ENCODE measurements around the gene NFIX. TPM values are rescaled to one million over a fixed set of nuclear protein-coding genes. Genes with fewer than 3 reads are reported as not detected.
A peak's percentile ranks its signal among the peaks of the same experiment; 100 is the strongest.

Gene NFIX
- total RNA-seq, 2 experiments from 2014 or later, result 3.0 to 3.3 TPM

DNA sequence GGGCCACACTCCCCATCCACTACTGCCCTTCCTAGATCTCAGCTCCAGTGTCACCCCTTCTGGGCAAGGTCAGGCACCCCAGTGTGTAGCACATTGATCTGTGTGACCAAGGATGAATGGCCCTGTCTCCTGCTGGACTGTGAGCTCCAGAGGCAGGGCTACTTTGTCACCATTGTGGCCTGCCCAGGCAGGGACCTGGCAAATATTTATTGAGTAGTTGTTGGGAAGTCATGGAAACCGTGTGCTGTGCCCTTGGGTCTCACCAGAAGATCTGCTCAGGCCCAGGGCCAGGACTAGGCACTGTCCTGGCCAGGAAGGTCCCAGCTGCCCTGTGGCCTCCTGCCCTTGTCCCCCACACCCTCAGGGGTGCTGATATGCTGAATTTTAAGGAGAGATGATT, 133.3 kb downstream of the NFIX start:
- intact Hi-C loops (cut with DNase I, micrococcal nuclease), result no loop called here
- Histone ChIP-seq H3K9me3 (ENCODE audit: control insufficient read depth in 1 of 2, insufficient read depth in 1 of 2, low read length in 2 of 2) (no peaks in the 10 kb centered on the region), H3K4me1 (ENCODE audit: insufficient read depth, low read length) (peaks cover 24% of the 10 kb centered on the region), H3K36me3 (ENCODE audit: insufficient read depth, low read length) (peaks cover 13% of the 10 kb centered on the region), H3K27me3 (ENCODE audit: control insufficient read depth in 1 of 2, insufficient read depth in 2 of 2, low read length in 2 of 2) (no peaks in the 10 kb centered on the region), H3K4me3 (ENCODE audit: low read length) (no peak overlapping the region), H3K27ac (ENCODE audit: low read depth in 1 of 2, low read length in 2 of 2) (no peak overlapping the region)
- peaks cover 32% of the 10 kb centered on the region for H3K4me1 Mint-ChIP-seq (ENCODE audit: low read depth)
- H3K4me3 Mint-ChIP-seq, result no peak overlapping the region
- ChIA-PET POLR2A (no interaction called here), CTCF (no interaction called here)
- H3K27ac Mint-ChIP-seq, result no peak overlapping the region
- DNase-seq, result no peak
- no peak for ATAC-seq (ENCODE audit: poor library complexity)
- H3K9me3 Mint-ChIP-seq, result no peaks in the 10 kb centered on the region
- H3K27me3 Mint-ChIP-seq, result no peaks in the 10 kb centered on the region
- peaks cover 9% of the 10 kb centered on the region for H3K36me3 Mint-ChIP-seq (ENCODE audit: low read depth)
- TF ChIP-seq, protein P1, sequence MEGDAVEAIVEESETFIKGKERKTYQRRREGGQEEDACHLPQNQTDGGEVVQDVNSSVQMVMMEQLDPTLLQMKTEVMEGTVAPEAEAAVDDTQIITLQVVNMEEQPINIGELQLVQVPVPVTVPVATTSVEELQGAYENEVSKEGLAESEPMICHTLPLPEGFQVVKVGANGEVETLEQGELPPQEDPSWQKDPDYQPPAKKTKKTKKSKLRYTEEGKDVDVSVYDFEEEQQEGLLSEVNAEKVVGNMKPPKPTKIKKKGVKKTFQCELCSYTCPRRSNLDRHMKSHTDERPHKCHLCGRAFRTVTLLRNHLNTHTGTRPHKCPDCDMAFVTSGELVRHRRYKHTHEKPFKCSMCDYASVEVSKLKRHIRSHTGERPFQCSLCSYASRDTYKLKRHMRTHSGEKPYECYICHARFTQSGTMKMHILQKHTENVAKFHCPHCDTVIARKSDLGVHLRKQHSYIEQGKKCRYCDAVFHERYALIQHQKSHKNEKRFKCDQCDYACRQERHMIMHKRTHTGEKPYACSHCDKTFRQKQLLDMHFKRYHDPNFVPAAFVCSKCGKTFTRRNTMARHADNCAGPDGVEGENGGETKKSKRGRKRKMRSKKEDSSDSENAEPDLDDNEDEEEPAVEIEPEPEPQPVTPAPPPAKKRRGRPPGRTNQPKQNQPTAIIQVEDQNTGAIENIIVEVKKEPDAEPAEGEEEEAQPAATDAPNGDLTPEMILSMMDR (IDR thresholded peaks at IDR 0.05), result no peak

DNA sequence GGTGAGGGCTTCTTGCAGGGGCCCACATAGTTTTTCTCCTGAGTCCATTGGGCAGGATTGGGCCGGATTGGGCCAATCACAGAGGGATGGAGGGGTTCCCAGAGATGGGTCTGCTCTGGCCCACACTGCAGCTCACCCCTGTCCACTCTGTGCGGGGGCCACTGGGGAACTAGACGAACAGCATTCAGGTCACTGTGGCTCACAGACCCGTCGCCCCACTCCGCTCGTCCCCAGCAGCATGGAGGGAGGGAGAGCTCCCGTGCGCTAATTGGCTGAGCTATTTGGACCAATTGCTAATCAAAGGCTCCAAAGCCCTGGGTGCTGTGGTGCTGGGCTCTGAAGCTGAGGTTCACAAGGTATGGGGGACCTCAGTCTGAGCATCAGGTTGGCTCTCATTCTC, 134.1 kb downstream of the NFIX start:
- no peak for DNase-seq
- Histone ChIP-seq H3K4me1 (ENCODE audit: insufficient read depth, low read length) (peaks cover 24% of the 10 kb centered on the region), H3K9me3 (ENCODE audit: control insufficient read depth in 1 of 2, insufficient read depth in 1 of 2, low read length in 2 of 2) (no peaks in the 10 kb centered on the region), H3K36me3 (ENCODE audit: insufficient read depth, low read length) (peaks cover 9% of the 10 kb centered on the region), H3K4me3 (ENCODE audit: low read length) (no peak overlapping the region), H3K27me3 (ENCODE audit: control insufficient read depth in 1 of 2, insufficient read depth in 2 of 2, low read length in 2 of 2) (no peaks in the 10 kb centered on the region), H3K27ac (ENCODE audit: low read depth in 1 of 2, low read length in 2 of 2) (no peak overlapping the region)
- ATAC-seq (ENCODE audit: poor library complexity), result no peak
- CTCF ChIA-PET, result no interaction called here
- TF ChIP-seq, protein P1 (IDR thresholded peaks at IDR 0.05), result no peak
- Mint-ChIP-seq H3K27ac (no peak overlapping the region), H3K4me3 (no peak overlapping the region), H3K27me3 (no peaks in the 10 kb centered on the region), H3K36me3 (ENCODE audit: low read depth) (peaks cover 9% of the 10 kb centered on the region), H3K9me3 (no peaks in the 10 kb centered on the region), H3K4me1 (ENCODE audit: low read depth) (peaks cover 33% of the 10 kb centered on the region)
- POLR2A ChIA-PET, result no interaction called here
- intact Hi-C loops (cut with DNase I, micrococcal nuclease), result no loop called here

DNA sequence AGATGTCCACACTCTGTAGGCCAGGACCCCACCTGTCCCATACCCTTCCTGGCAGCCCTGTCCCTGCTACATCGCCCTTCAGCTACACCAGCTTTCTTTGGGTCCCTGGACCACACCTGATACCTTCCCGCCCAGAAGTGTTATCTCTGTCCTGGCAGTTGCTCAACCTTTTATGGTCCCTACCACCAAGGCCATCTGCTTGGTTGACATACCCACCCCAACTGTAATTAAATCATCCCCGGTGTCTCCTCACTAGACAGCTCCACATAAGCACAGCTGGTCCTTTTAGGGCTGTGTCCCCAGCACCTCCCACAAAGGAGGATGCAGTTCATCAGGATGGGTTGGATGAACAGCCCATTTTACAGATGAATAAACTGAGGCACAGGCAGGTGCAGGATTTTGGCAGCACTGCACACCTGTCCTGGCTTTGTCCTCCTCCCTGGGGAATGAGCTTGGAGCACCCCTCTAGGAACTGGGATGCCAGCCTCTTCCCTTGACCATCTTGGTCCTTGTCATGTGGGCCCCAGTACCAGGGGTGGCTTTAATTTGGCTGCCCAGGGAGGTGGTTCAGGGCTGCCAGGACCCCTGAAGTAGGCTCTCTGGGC, 135.7 kb downstream of the NFIX start:
- H3K27me3 ChIP-seq (ENCODE audit: control insufficient read depth in 1 of 2, insufficient read depth in 2 of 2, low read length in 2 of 2), result no peaks in the 10 kb centered on the region
- intact Hi-C loops (cut with DNase I, micrococcal nuclease), result no loop called here
- CTCF ChIA-PET, result no interaction called here
- Mint-ChIP-seq H3K4me3 (no peak overlapping the region), H3K36me3 (ENCODE audit: low read depth) (peaks cover 9% of the 10 kb centered on the region), H3K9me3 (no peaks in the 10 kb centered on the region), H3K27ac (peak overlapping the region; percentile 33), H3K27me3 (no peaks in the 10 kb centered on the region), H3K4me1 (ENCODE audit: low read depth) (peaks cover 33% of the 10 kb centered on the region)
- peaks cover 24% of the 10 kb centered on the region for H3K4me1 ChIP-seq (ENCODE audit: insufficient read depth, low read length)
- TF ChIP-seq, protein P1 (IDR thresholded peaks at IDR 0.05), result no peak
- POLR2A ChIA-PET, result interaction anchor here (1.1 kb wide), 1 partner anchor 18 kb away, joined by 3 read pairs; no protein-coding TSS in a partner anchor
- no peak for DNase-seq
- no peak for ATAC-seq (ENCODE audit: poor library complexity)
- no peak overlapping the region for H3K4me3 ChIP-seq (ENCODE audit: low read length)
- peaks cover 17% of the 10 kb centered on the region for H3K36me3 ChIP-seq (ENCODE audit: insufficient read depth, low read length)
- no peaks in the 10 kb centered on the region for H3K9me3 ChIP-seq (ENCODE audit: control insufficient read depth in 1 of 2, insufficient read depth in 1 of 2, low read length in 2 of 2)
- no peak overlapping the region for H3K27ac ChIP-seq (ENCODE audit: low read depth in 1 of 2, low read length in 2 of 2)
